GM21723 (cell line): Measurements from ENCODE around the gene CARD9.

ENCODE experiments used
- ATAC-seq: cut with Tn5 transposase; IDR thresholded peaks from one replicate; pipeline ENCODE4 v1.9.1; 2021; ENCODE audit warnings: mild to moderate bottlenecking, moderate library complexity; ENCODE audit not compliant: unreplicated experiment

The CARD9 gene

GRCh38 chr9:136351252-136351800, 22.1 kb downstream of the CARD9 start:
- no peak for ATAC-seq

DNA sequence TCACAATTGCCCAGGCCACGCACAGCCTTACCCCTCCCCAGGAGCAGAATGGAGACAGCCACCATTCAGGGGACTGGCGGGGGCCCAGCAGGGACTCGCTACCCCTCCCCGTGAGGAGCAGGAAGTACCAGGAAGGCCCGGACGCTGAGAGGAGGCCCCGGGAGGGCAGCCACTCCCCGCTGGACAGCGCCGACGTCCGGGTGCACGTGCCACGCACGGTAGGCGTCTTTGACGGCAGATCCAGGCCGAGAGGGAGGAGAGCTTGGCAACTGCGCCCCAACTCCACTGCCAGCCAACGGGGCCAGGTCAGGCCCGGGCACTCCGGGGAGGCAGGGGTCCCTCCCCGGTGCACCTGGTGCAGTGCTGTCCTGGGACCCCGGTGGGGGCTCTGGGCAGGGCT, 23.9 kb downstream of the CARD9 start:
- ATAC-seq, result no peak

GRCh38 chr9:136348691-136349090, 24.8 kb downstream of the CARD9 start:
- no peak for ATAC-seq

GRCh38 chr9:136347472-136348256, 25.8 kb downstream of the CARD9 start:
- ATAC-seq, result no peak

- no peak for ATAC-seq
These were observed 26.5 kb downstream of the CARD9 start for GRCh38 chr9:136346927-136347465.

DNA sequence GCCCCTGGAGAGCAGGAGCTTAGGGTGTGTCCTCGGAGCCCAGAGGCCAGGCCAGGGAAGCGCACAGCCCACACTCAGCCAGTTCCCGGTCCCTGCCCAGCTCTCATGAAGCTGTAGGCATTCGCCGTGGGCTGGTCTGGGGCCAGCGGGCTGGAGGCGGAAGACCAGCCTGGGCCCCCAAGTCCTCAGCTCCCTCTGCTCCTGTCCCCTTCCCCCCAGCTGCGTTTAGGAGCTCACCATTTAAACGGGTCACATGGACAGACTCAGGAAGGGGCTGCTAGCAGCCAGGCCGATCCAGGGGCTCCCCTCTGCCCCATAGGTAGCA, 27.4 kb downstream of the CARD9 start:
- ATAC-seq, result no peak

DNA sequence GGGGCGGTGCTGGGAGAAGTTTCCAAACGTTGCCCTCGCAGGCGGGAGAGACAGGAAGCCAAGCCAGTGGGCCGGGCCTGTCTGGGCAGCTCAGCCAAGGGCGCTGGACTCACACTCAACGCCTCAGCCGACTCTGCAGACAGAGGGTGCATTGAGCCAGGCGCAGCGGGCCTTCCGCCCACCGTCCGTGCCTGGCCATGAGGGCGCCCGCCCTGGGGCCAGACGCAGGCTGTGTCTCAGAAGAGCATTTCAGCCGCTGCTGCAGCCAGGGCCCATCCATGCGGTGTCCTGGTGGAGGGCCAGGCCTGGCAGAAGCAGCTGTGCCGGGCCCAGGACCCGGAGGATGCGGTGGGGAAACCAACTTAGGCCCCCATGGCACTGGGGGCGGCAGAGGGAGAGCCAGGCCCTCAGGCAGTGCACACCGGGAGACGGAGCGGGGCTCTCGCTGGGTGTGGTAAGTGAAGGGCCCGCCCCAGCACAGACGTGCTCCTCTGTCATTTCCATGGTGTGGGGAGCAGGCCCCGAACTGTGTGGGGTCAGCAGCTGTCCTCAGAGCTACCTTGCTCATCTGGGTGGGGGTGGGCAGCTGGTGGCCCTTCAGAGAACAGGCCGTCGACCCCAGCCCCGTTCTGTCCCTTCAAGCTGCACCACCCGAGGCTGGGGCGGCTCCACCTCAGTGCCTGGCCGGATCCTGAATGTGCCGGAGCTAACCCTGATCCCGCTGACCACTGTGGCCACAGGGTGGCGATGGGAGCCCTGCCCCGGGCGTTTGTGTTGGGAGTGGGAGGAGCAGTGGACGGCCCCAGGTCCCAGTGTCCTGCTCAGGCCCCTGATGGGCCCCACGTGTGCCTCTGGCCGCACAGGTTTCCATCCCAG, 27.9 kb downstream of the CARD9 start:
- ATAC-seq, result no peak

DNA sequence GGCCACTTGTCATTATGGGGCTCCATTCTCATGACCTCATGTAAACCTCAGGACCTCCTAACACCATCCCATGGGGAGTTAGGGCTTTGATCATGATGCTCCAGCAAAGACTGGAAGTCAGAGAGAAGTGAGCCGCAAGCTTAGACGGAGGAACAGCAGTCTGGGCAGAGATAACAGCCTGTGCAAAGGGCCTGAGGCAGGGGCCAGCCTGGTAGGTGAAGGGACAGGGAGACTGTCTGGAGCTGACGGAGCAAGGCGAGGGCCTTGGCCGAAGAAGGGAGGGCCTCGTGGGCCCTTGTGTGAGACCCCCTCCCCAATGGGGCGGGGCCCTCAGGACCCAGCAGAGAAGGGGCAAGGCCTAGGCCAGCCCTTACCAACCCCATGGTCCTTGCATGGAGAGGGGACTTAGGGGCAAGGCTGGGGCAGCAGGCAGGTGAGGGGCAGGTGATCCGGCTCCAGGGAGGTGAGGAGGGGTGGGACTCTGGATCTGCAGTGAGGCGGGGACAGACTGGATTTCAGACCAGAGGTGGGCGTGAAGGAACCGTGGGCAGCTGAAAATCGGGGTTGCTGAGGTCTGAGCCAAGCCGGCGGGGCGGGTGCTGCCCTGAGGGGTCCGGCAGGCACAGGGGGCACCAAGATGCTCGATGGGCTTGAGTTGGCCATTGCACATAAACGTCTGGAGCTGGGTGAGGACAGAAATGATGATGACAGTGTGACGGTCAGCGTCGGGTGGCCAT, 28.8 kb downstream of the CARD9 start:
- ATAC-seq, result no peak

DNA sequence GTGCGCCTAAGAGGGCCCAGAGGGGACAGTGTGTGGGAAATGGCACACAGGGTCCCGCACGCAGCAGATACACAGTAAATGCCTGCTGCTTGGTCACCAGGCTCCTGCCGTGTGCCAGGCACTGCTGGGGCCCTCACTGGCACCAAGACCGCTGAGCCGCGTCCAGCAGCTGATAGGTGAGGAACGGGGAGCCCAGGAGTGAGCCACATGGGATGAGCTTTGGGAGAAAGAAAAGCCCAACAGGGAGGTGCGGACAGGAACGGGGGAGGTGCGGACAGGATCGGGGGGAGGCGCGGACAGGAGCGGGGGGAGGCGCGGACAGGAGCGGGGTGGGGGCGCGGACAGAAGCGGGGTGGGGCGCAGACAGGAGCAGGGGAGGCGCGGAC, 29.6 kb downstream of the CARD9 start:
- no peak for ATAC-seq

GRCh38 chr9:136343121-136343883, 30.2 kb downstream of the CARD9 start:
- no peak for ATAC-seq

- no peak for ATAC-seq
These were observed 31.0 kb downstream of the CARD9 start for GRCh38 chr9:136342181-136343120.

- ATAC-seq, result no peak
These were observed 31.7 kb downstream of the CARD9 start for GRCh38 chr9:136341769-136342168.

GRCh38 chr9:136341042-136341655, 32.3 kb downstream of the CARD9 start:
- no peak for ATAC-seq

GRCh38 chr9:136340356-136341041, 33.0 kb downstream of the CARD9 start:
- no peak for ATAC-seq

GRCh38 chr9:136339958-136340310, 33.5 kb downstream of the CARD9 start:
- ATAC-seq, result no peak

GRCh38 chr9:136339173-136339957, 34.1 kb downstream of the CARD9 start:
- no peak for ATAC-seq

GRCh38 chr9:136338511-136338910, 35.0 kb downstream of the CARD9 start:
- ATAC-seq, result no peak
